GM12801 (cell line): ENCODE results near the gene RBM33.

Source experiments
- TF ChIP-seq, protein P1 (sequence below): IDR thresholded peaks from one replicate; pipeline ENCODE4 v1.5.1; 2011; ENCODE audit warnings: control low read depth; ENCODE audit not compliant: insufficient read length; ENCODE audit errors: extremely low read depth

The RBM33 gene

DNA sequence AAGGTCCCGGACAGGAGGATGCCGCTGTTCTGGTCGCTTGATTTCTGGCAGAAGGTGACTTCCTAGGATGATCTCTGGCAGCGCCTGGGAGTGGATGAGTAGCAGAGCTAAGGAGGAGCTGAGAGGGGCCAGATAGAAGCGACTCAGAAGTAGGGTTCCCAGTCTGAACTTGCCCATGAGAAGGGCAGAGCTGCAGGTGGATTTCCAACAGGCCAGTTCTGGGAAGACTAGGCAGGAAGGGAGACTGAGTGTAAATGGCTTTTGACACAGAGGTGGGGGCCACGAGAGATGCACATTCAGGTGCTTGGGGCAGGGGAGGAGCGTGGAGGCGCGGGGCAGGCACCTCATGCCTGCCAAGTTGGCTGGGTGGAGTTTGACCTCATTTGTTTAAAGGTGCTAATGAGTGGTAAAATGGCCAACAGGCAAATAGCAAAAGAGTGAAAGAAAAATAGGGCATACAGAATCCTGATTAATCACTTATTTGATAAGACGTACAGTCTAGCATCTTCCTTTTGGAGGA is 109.0 kb downstream of the RBM33 start:
- TF ChIP-seq, protein P1, sequence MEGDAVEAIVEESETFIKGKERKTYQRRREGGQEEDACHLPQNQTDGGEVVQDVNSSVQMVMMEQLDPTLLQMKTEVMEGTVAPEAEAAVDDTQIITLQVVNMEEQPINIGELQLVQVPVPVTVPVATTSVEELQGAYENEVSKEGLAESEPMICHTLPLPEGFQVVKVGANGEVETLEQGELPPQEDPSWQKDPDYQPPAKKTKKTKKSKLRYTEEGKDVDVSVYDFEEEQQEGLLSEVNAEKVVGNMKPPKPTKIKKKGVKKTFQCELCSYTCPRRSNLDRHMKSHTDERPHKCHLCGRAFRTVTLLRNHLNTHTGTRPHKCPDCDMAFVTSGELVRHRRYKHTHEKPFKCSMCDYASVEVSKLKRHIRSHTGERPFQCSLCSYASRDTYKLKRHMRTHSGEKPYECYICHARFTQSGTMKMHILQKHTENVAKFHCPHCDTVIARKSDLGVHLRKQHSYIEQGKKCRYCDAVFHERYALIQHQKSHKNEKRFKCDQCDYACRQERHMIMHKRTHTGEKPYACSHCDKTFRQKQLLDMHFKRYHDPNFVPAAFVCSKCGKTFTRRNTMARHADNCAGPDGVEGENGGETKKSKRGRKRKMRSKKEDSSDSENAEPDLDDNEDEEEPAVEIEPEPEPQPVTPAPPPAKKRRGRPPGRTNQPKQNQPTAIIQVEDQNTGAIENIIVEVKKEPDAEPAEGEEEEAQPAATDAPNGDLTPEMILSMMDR = no peak

DNA sequence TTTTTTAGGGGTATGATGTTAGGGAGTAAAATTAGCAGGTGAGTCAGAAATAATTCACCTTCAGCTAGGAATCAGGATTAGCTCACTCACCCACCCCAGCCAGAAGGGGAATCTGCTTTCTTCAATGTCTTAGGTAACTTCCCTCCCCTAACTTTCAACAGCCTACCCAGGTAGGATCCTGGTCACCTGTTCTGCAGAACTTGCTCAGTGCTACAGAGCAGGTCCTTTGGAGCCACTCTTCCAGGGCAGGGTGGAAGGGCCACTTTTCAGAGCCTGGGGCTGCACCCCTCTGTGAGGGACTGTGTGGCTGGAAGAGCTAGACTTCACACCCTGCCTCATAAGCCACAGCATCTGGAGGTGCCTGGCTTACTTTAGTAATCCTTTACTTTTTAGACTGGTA is 109.7 kb downstream of the RBM33 start:
- TF ChIP-seq, protein P1 = no peak

DNA sequence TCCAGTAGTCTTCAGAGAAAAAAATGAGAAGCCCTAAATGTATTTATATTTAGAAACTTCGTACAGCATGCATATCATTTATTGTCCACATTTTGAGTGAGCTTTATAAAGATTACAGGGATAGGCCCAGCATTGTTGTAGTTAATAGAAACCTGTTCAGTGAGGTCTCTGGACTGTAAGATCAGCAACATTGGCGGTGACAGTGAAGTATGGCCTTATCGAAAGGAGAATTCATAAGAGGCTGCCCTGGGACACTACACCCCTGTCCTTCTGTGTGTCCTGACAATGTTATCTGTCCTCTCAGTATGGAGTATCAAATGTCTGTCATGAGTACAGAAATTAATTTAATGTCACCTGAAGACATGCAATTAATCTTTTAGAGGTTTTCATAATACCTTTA is 110.6 kb downstream of the RBM33 start:
- TF ChIP-seq, protein P1 = no peak

DNA sequence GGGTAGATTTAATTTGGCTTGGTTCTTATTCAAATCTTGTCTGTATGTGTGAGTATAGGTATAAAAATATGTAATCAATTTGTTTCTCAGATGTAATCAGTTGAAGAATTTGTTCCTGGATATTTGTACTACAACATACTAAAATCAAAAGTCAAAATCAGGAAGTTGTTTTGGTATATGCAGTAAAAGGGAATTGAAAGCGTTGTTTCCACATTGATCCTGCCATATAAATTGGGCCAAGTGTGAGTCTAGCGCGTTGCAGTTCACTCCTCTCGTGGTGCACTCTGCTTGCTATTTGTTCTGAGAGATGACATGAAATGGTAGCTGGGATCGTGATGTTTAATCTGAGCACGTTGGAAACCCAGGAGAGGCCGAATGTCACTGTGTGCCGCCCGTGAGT is 111.9 kb downstream of the RBM33 start:
- TF ChIP-seq, protein P1 = no peak

DNA sequence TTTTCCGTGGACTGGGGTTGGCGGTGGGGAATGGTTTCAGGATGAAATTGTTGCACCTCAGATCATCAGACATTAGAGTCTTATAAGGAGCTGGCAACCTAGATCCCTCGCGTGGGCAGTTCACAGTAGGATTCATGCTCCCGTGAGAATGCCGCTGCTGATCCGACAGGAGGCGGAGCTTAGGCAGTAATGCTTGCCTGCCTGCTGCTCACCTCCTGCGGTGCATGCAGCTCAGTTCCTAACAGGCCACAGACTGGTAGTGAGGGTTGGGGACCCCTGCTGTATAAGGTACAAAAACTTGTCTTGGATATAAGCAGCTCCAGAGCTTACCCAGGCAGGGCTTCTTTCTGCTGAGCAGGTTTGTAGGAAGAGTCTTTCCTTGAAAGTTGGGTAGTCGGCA is 113.9 kb downstream of the RBM33 start:
- TF ChIP-seq, protein P1 = no peak

DNA sequence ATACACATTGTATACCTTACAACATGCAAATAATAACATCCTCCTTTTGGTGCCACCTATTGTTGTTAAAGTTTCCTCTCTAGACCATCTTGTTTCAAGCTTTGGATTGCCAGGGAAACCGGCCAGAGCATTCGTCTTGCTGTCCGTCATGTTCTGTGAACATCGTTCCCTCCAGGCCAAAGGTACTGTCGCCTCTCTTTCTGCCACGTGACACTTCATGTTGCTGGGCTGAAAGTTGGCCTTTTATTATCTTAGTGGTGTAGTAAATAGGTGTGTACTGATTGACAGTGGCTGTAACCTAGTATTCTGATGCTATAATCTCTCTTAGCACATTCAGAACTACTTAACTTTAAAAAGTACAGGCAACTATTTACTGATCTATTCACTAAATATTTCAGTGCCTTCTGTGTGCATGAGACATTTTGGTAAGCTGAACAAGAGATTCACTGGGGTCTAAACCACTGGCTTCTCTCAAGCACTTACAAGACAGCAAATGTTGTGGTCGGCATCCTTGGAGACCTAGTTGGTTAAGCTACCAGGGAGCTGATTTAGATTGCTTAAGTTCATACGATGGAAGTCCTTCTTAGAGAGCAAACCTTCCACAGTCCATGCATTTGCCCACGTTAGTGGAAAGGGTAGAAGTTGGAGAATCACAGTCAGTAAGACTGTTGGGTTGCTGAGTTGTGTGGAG is 115.4 kb downstream of the RBM33 start:
- TF ChIP-seq, protein P1 = no peak

DNA sequence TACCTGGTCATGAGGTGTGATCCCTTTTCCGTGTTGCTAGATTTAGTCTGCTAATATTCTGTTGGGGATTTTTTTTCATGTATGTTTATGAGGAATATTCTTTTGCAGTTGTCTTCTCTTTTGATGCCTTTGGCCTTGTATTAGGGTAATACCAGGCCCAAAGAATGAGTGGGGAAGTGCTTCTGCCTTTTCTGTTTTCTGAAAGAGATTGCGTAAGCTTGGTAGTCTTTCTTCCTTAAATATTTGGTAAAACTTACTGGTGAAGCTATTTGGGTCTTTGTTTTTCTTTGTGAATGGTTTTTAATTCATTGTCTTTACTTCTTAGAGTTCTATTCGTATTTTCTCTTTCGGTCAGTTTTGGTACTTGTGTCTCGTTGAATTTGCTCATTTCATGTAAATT is 116.7 kb downstream of the RBM33 start:
- TF ChIP-seq, protein P1 = no peak
